Measurements from ENCODE around the gene EDC4.

- TF ChIP-seq PATZ1 (CRISPR knock-in tag; IDR thresholded peaks at IDR 0.05; ENCODE audit: borderline replicate concordance) (no peak), GLIS3 (CRISPR knock-in tag; IDR thresholded peaks at IDR 0.05) (no peak), ARNTL (CRISPR knock-in tag; IDR thresholded peaks at IDR 0.05; ENCODE audit: borderline replicate concordance, low read depth) (no peak), ESRRG (CRISPR knock-in tag; IDR thresholded peaks at IDR 0.05) (no peak), ZNF8 (CRISPR knock-in tag; IDR thresholded peaks at IDR 0.05) (no peak), RARB (CRISPR knock-in tag; IDR thresholded peaks at IDR 0.05) (no peak), ZFP3 (CRISPR knock-in tag; IDR thresholded peaks at IDR 0.05) (no peak), ZC3H10 (CRISPR knock-in tag; IDR thresholded peaks at IDR 0.05) (no peak), OSR1 (CRISPR knock-in tag; IDR thresholded peaks at IDR 0.05) (no peak)
These were observed 11.8 kb downstream of the EDC4 start, which contains the start of gene NRN1L for GRCh38 chr16:67884684-67885083.
